ENCODE data around the gene ADAMTS2.

Gene ADAMTS2

GRCh38 chr5:179309751-179310320 lies 35.4 kb downstream of the ADAMTS2 start:
- TF ChIP-seq, protein P1, sequence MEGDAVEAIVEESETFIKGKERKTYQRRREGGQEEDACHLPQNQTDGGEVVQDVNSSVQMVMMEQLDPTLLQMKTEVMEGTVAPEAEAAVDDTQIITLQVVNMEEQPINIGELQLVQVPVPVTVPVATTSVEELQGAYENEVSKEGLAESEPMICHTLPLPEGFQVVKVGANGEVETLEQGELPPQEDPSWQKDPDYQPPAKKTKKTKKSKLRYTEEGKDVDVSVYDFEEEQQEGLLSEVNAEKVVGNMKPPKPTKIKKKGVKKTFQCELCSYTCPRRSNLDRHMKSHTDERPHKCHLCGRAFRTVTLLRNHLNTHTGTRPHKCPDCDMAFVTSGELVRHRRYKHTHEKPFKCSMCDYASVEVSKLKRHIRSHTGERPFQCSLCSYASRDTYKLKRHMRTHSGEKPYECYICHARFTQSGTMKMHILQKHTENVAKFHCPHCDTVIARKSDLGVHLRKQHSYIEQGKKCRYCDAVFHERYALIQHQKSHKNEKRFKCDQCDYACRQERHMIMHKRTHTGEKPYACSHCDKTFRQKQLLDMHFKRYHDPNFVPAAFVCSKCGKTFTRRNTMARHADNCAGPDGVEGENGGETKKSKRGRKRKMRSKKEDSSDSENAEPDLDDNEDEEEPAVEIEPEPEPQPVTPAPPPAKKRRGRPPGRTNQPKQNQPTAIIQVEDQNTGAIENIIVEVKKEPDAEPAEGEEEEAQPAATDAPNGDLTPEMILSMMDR (IDR thresholded peaks at IDR 0.05) = no peak
- Histone ChIP-seq H3K27ac (no peak overlapping the region), H3K9ac (no peak overlapping the region)

GRCh38 chr5:179309383-179309670 lies 35.9 kb downstream of the ADAMTS2 start:
- H3K79me2 ChIP-seq = no peaks in the 10 kb centered on the region
- H3K36me3 ChIP-seq (ENCODE audit: control insufficient read depth, insufficient read depth, low read length) = no peaks in the 10 kb centered on the region
- no peak overlapping the region for H3K4me2 ChIP-seq (ENCODE audit: low read length)
- no peak overlapping the region for H3K4me3 ChIP-seq (ENCODE audit: low read depth, low read length)
- H3K9ac ChIP-seq = no peak overlapping the region
- no peaks in the 10 kb centered on the region for H3K27me3 ChIP-seq (ENCODE audit: control insufficient read depth, insufficient read depth, low read length)
- H3K4me1 ChIP-seq = no peaks in the 10 kb centered on the region
- no peak overlapping the region for H2AFZ ChIP-seq
- TF ChIP-seq, protein P1 (IDR thresholded peaks at IDR 0.05) = no peak
- no peaks in the 10 kb centered on the region for H3K9me3 ChIP-seq (ENCODE audit: control insufficient read depth, low read length)
- H3K27ac ChIP-seq = no peak overlapping the region

More at GRCh38 chr5:179309751-179310320, 35.4 kb downstream of the ADAMTS2 start:
- H3K36me3 ChIP-seq (ENCODE audit: control insufficient read depth, insufficient read depth, low read length) = no peaks in the 10 kb centered on the region
- H3K4me3 ChIP-seq (ENCODE audit: low read depth, low read length) = no peak overlapping the region
- H3K4me1 ChIP-seq = no peaks in the 10 kb centered on the region
- no peak overlapping the region for H2AFZ ChIP-seq
- no peaks in the 10 kb centered on the region for H3K79me2 ChIP-seq
- no peaks in the 10 kb centered on the region for H3K27me3 ChIP-seq (ENCODE audit: control insufficient read depth, insufficient read depth, low read length)
- H3K9me3 ChIP-seq (ENCODE audit: control insufficient read depth, low read length) = no peaks in the 10 kb centered on the region
- H3K4me2 ChIP-seq (ENCODE audit: low read length) = no peak overlapping the region

DNA sequence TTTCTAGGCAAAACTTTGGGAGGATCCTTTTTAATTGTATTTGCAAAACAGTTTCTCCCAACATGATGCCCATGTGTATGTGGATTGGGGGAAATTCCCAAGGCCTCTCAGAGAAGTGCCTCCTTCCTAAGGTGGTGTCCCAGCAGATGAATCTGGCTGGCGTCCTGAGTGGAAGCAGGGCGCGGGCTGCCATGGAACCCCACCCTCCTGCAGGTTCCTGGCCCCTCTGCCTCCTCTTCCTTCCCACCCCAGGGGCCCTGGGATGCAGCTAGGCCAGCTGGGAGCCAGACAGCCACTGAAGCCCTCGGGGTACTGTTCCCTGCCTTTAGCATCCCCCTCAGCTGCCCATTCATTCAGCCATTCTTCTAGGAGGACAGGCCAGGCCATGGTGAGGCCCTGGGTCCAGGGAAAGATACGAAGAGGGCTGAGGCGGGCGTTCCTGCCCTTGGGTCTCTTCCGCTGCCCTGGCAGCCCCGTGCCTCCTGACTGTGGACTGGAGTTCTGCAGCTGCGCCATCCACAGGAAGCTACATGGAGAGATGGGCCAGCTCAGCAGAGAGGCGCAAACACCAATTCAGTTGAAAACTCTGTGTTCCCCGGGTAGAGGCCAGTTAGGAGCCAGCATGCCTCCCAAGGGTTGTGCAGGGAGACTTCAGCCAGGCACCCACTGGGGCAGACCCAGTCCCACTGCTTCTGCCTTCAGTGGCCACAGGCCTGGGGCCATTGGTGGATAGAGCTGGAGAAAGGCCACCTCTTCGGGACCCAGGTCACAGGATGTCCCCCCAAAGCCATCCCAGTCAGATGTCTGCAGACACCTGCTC lies 36.5 kb downstream of the ADAMTS2 start:
- H3K36me3 ChIP-seq (ENCODE audit: control insufficient read depth, insufficient read depth, low read length) = no peaks in the 10 kb centered on the region
- H3K27ac ChIP-seq = no peak overlapping the region
- no peak overlapping the region for H2AFZ ChIP-seq
- H3K79me2 ChIP-seq = no peaks in the 10 kb centered on the region
- no peaks in the 10 kb centered on the region for H3K27me3 ChIP-seq (ENCODE audit: control insufficient read depth, insufficient read depth, low read length)
- H3K9me3 ChIP-seq (ENCODE audit: control insufficient read depth, low read length) = no peaks in the 10 kb centered on the region
- H3K9ac ChIP-seq = no peak overlapping the region
- no peak overlapping the region for H3K4me3 ChIP-seq (ENCODE audit: low read depth, low read length)
- no peaks in the 10 kb centered on the region for H3K4me1 ChIP-seq
- TF ChIP-seq, protein P1 (IDR thresholded peaks at IDR 0.05) = no peak
- H3K4me2 ChIP-seq (ENCODE audit: low read length) = no peak overlapping the region

DNA sequence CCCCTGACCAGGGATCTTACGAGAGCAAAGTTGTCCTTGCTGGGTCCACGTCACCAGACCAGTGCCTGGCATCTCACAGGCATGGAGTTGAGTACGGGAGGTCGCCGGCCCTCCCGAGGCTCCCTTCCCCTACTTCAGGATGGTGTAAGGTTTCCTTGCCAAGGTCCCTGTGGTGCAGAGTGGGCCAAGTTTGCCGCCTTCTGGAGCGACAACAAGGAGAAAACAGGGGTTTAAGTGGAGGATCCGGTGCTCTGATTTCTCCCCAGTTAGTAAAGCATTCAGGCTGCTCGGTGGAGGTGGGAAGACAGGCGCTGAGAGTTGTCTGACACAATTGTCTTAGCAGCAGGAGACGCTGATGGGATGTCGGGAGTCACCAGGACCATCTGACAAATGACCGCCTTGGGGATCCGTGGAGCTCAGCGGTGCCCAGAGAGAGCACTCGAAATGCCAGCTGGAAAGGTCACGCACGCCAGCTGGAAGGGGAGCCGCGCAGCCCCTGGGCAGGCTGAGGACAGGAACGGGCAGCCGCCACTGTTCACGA lies 37.3 kb downstream of the ADAMTS2 start:
- H3K79me2 ChIP-seq = no peaks in the 10 kb centered on the region
- H3K4me1 ChIP-seq = no peaks in the 10 kb centered on the region
- no peak overlapping the region for H3K4me2 ChIP-seq (ENCODE audit: low read length)
- no peak overlapping the region for H2AFZ ChIP-seq
- H3K9ac ChIP-seq = no peak overlapping the region
- TF ChIP-seq, protein P1 (IDR thresholded peaks at IDR 0.05) = no peak
- H3K4me3 ChIP-seq (ENCODE audit: low read depth, low read length) = no peak overlapping the region
- no peaks in the 10 kb centered on the region for H3K27me3 ChIP-seq (ENCODE audit: control insufficient read depth, insufficient read depth, low read length)
- H3K27ac ChIP-seq = no peak overlapping the region
- no peaks in the 10 kb centered on the region for H3K36me3 ChIP-seq (ENCODE audit: control insufficient read depth, insufficient read depth, low read length)
- no peaks in the 10 kb centered on the region for H3K9me3 ChIP-seq (ENCODE audit: control insufficient read depth, low read length)
